ENCODE measurements around the gene WDR93. TPM values are rescaled to one million over a fixed set of nuclear protein-coding genes. Genes with fewer than 3 reads are reported as not detected.

Gene WDR93
- total RNA-seq, 1 experiment from 2014 or later: not detected

DNA sequence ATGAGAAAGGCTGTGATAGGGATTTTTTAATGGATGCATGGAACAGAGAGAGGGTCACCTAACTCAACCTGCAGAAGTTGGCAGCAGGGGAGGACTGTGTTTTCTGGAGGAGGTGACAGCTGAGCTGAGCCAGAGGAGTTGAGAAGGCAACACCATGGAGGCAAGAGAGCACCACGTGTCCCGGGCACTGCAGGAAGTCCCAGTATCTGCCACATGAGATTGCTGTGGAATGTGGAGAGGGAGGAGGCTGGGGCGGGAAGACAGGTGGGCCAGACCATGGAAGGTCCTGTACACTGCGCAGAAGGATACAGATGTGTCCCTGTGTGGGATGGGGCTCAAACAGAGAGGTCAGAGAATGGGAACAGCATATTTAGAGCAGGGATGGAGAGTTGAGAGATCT is 45.2 kb downstream of the WDR93 start:
- H3K9me3 ChIP-seq (ENCODE audit: control insufficient read depth, low read depth, low read length): no peaks in the 10 kb centered on the region
- DNase-seq: no peak
- no peak overlapping the region for H2AFZ ChIP-seq (ENCODE audit: low read length)
- H3K18ac ChIP-seq (ENCODE audit: insufficient read length, low read depth, low read length): no peak overlapping the region
- H3K56ac ChIP-seq (ENCODE audit: insufficient read length, low read depth, low read length): no peak overlapping the region
- H4K8ac ChIP-seq (replicated peaks; ENCODE audit: insufficient read length, low read depth, low read length): no peak overlapping the region
- Mint-ChIP-seq H3K27ac (no peak overlapping the region), H3K4me3 (no peak overlapping the region), H3K36me3 (ENCODE audit: insufficient read depth in 1 of 3, low read depth in 3 of 3) (no peaks in the 10 kb centered on the region), H3K27me3 (ENCODE audit: low read depth) (peaks cover 39% of the 10 kb centered on the region), H3K9me3 (no peaks in the 10 kb centered on the region), H3K4me1 (peaks cover 5 to 9% of the 10 kb centered on the region in 2 experiments; a peak in 3 of 4 replicates)
- no peak overlapping the region for H4K91ac ChIP-seq (ENCODE audit: insufficient read length, low read depth, low read length)
- WGBS (ENCODE audit: extremely low coverage, insufficient read length, low lambda C conversion rate): no CpG with 5 or more reads among the region's 4 CpGs
- H3K23me2 ChIP-seq (ENCODE audit: insufficient read length, low read depth, low read length, poor library complexity, severe bottlenecking): no peaks in the 10 kb centered on the region
- no peak overlapping the region for H2AK5ac ChIP-seq (ENCODE audit: insufficient read length, low read length)
- no peak overlapping the region for H2BK15ac ChIP-seq (ENCODE audit: low read depth, low read length)
- no peaks in the 10 kb centered on the region for H4K20me1 ChIP-seq (ENCODE audit: control insufficient read depth, insufficient read depth, insufficient read length)
- no peak overlapping the region for H2BK5ac ChIP-seq (ENCODE audit: insufficient read length, low read length)
- H3K4ac ChIP-seq (ENCODE audit: low read depth, low read length): no peak overlapping the region
- H3K4me1 ChIP-seq (ENCODE audit: insufficient read depth, low read length): no peaks in the 10 kb centered on the region
- H3K4me2 ChIP-seq (ENCODE audit: insufficient read depth, insufficient read length, low read length): no peak overlapping the region
- no peak overlapping the region for H2BK120ac ChIP-seq (ENCODE audit: low read depth, low read length, poor library complexity, severe bottlenecking)
- H3K79me2 ChIP-seq (ENCODE audit: insufficient read depth, low read length): no peaks in the 10 kb centered on the region
- H2BK12ac ChIP-seq (ENCODE audit: insufficient read length, low read depth, low read length): no peak overlapping the region
- no peak overlapping the region for H3K23ac ChIP-seq (ENCODE audit: insufficient read length, low read depth, low read length)
- H3K79me1 ChIP-seq (ENCODE audit: insufficient read depth, low read depth, low read length, poor library complexity, severe bottlenecking): no peaks in the 10 kb centered on the region
- no peak overlapping the region for H3K14ac ChIP-seq (ENCODE audit: insufficient read depth, low read length)
- no peak for TF ChIP-seq CTCF (conservative IDR thresholded peaks at IDR 0.05)
- no peak overlapping the region for H3K9ac ChIP-seq (ENCODE audit: extremely low read depth, insufficient read length, low read length)
- H3K27ac ChIP-seq (ENCODE audit: insufficient read length, low read depth, low read length): no peak overlapping the region
- H3T11ph ChIP-seq (ENCODE audit: low read length): no peak overlapping the region
- H3K27me3 ChIP-seq (ENCODE audit: insufficient read depth, low read length): no peaks in the 10 kb centered on the region
- H2BK20ac ChIP-seq (ENCODE audit: low read depth, low read length, poor library complexity, severe bottlenecking): no peak overlapping the region
- H4K5ac ChIP-seq (ENCODE audit: insufficient read length, low read depth, low read length): no peak overlapping the region
